Endothelial cell (in vitro differentiated cells): Measurements from ENCODE around the gene GAS6. TPM values are rescaled to one million over a fixed set of nuclear protein-coding genes. Genes with fewer than 3 reads are reported as not detected.
A peak's percentile ranks its signal among the peaks of the same experiment; 100 is the strongest.
"Not testable (repeated sequence)": the region's sequence is repeated elsewhere in the genome, so short reads cannot be mapped to it uniquely, and the experiment has no call there.

ENCODE experiments used
- DNase-seq: peaks from one replicate; pipeline ENCODE4 v3.0.0; 2021; ENCODE audit warnings: low spot score
- H3K27ac Mint-ChIP-seq: one replicate; pipeline ENCODE4 v1.8.0; 2021; ENCODE audit warnings: mixed read lengths, inconsistent platforms; ENCODE audit not compliant: unreplicated experiment
- H3K27me3 Mint-ChIP-seq: one replicate; pipeline ENCODE4 v1.8.0; 2021; ENCODE audit warnings: mild to moderate bottlenecking, moderate library complexity, mixed read lengths, inconsistent platforms; ENCODE audit not compliant: unreplicated experiment
- H3K36me3 Mint-ChIP-seq: one replicate; pipeline ENCODE4 v1.8.0; 2021; ENCODE audit warnings: mild to moderate bottlenecking, low read depth, mixed read lengths, inconsistent platforms; ENCODE audit not compliant: unreplicated experiment
- H3K4me1 Mint-ChIP-seq: one replicate; pipeline ENCODE4 v1.8.0; 2021; ENCODE audit warnings: mild to moderate bottlenecking, mixed read lengths, inconsistent platforms; ENCODE audit not compliant: unreplicated experiment
- H3K4me3 Mint-ChIP-seq: one replicate; pipeline ENCODE4 v1.8.0; 2021; ENCODE audit warnings: mild to moderate bottlenecking, mixed read lengths, inconsistent platforms; ENCODE audit not compliant: unreplicated experiment
- H3K9me3 Mint-ChIP-seq: one replicate; pipeline ENCODE4 v1.8.0; 2021; ENCODE audit warnings: mixed read lengths, inconsistent platforms; ENCODE audit not compliant: unreplicated experiment
- CTCF ChIP-seq: fragments of 200-600 bp; sonication (generic); IDR thresholded peaks from one replicate; pipeline ENCODE4 v1.5.0; 2021; ENCODE audit warnings: antibody characterized with exemption; ENCODE audit not compliant: unreplicated experiment
- total RNA-seq: library from RNA; stranded (reverse); fragmentation: NEBNext Ultra II Directional; extraction: Animal tissue kit (Norgen Biotek cat#: 25700); gene quantifications from one replicate; pipeline ENCODE4 v1.2.1, GENCODE V29; 2021; ENCODE audit not compliant: unreplicated experiment

The GAS6 gene
- total RNA-seq, 1 donor from 2014 or later: 19.8 TPM

GRCh38 chr13:113874177-113874576, 10.3 kb upstream of the GAS6 start:
- H3K9me3 Mint-ChIP-seq: no peaks in the 10 kb centered on the region
- no peak overlapping the region for H3K27ac Mint-ChIP-seq
- H3K36me3 Mint-ChIP-seq: peaks cover 3% of the 10 kb centered on the region
- DNase-seq: no peak
- H3K27me3 Mint-ChIP-seq: peaks cover 9% of the 10 kb centered on the region
- no peak overlapping the region for H3K4me3 Mint-ChIP-seq
- peaks cover 8% of the 10 kb centered on the region for H3K4me1 Mint-ChIP-seq
- no peak for TF ChIP-seq CTCF

- Mint-ChIP-seq H3K36me3 (no peaks in the 10 kb centered on the region), H3K4me3 (no peak overlapping the region), H3K9me3 (no peaks in the 10 kb centered on the region), H3K4me1 (peaks cover 6% of the 10 kb centered on the region), H3K27ac (no peak overlapping the region), H3K27me3 (peaks cover 4% of the 10 kb centered on the region)
- no peak for TF ChIP-seq CTCF
- no peak for DNase-seq
Measured at GRCh38 chr13:113869263-113869662, 5.4 kb upstream of the GAS6 start.

- not testable (repeated sequence) for DNase-seq, H3K27ac Mint-ChIP-seq, H3K4me1 Mint-ChIP-seq
Measured at GRCh38 chr13:113867913-113868312, 4.0 kb upstream of the GAS6 start.

GRCh38 chr13:113865427-113865826, 1.6 kb upstream of the GAS6 start:
- DNase-seq: no peak
- Mint-ChIP-seq H3K27ac (no peak overlapping the region), H3K4me3 (peak overlapping the region; percentile 76), H3K4me1 (peaks cover 16% of the 10 kb centered on the region), H3K27me3 (peaks cover 16% of the 10 kb centered on the region), H3K36me3 (peaks cover under 1% of the 10 kb centered on the region), H3K9me3 (no peaks in the 10 kb centered on the region)
- no peak for TF ChIP-seq CTCF

More at GRCh38 chr13:113867913-113868312, 4.0 kb upstream of the GAS6 start:
- not testable (repeated sequence) for H3K36me3 Mint-ChIP-seq, H3K27me3 Mint-ChIP-seq, H3K4me3 Mint-ChIP-seq, H3K9me3 Mint-ChIP-seq

GRCh38 chr13:113864273-113864890, 506 bp upstream of the GAS6 start:
- Mint-ChIP-seq H3K9me3 (no peaks in the 10 kb centered on the region), H3K36me3 (peaks cover 4% of the 10 kb centered on the region), H3K27me3 (peaks cover 17% of the 10 kb centered on the region), H3K27ac (no peak overlapping the region), H3K4me3 (peak overlapping the region; percentile 87), H3K4me1 (peaks cover 23% of the 10 kb centered on the region)
- DNase-seq: no peak
- TF ChIP-seq CTCF: no peak
